Right ventricle myocardium superior (tissue), 1 donor: Measurements from ENCODE around the gene C1orf21. TPM values are rescaled to one million over a fixed set of nuclear protein-coding genes. Genes with fewer than 3 reads are reported as not detected.
A peak's percentile ranks its signal among the peaks of the same experiment; 100 is the strongest.

Source experiments
- ATAC-seq: fragments of 200-7000 bp; cut with Tn5 transposase; one replicate; pipeline ENCODE4 v1.9.1; 2020; ENCODE audit warnings: mild to moderate bottlenecking; ENCODE audit not compliant: poor library complexity
- DNase-seq: peaks from one replicate; pipeline ENCODE4 v3.0.0-alpha.2; 2020
- intact Hi-C: fragments of 100-400 bp; cut with DNase I; formaldehyde crosslinking; loops from one replicate; pipeline ENCODE4 v1.11.2; 2022
- total RNA-seq: library from RNA; stranded (reverse); fragmentation: NEBNext Ultra II Directional; extraction: Animal tissue kit (Norgen Biotek cat#: 25700); gene quantifications from one replicate; pipeline ENCODE4 v1.2.1, GENCODE V29; 2021
- donor health status: DM: no; HTN: yes; CAD: no; lungs with severe emphysema.

The C1orf21 gene
- total RNA-seq, 1 donor from 2014 or later = 47.6 TPM

- ATAC-seq (no peak), DNase-seq (no peak)
- intact Hi-C loops = no loop called here
Observed at GRCh38 chr1:184624626-184625025, 237.8 kb downstream of the C1orf21 start.

GRCh38 chr1:184625271-184625670 is 238.4 kb downstream of the C1orf21 start:
- ATAC-seq (no peak), DNase-seq (no peak)
- intact Hi-C loops = no loop called here

GRCh38 chr1:184626076-184627006 is 239.5 kb downstream of the C1orf21 start:
- intact Hi-C loops = no loop called here
- ATAC-seq = peak; percentile 23
- DNase-seq = no peak

- intact Hi-C loops = no loop called here
- ATAC-seq (no peak), DNase-seq (no peak)
Observed at GRCh38 chr1:184627007-184627341, 240.1 kb downstream of the C1orf21 start.

- intact Hi-C loops = no loop called here
- ATAC-seq (no peak), DNase-seq (no peak)
Observed at GRCh38 chr1:184629266-184629665, 242.4 kb downstream of the C1orf21 start.

GRCh38 chr1:184630679-184631060 is 243.8 kb downstream of the C1orf21 start:
- intact Hi-C loops = no loop called here
- DNase-seq = no peak
- no peak for ATAC-seq

GRCh38 chr1:184632415-184633175 is 245.8 kb downstream of the C1orf21 start:
- intact Hi-C loops = no loop called here
- ATAC-seq (peak; percentile 26), DNase-seq (no peak)

- intact Hi-C loops = no loop called here
- no peak for DNase-seq
- no peak for ATAC-seq
Observed at GRCh38 chr1:184633785-184634184, 247.0 kb downstream of the C1orf21 start.

- no peak for ATAC-seq
- no peak for DNase-seq
- intact Hi-C loops = no loop called here
Observed at GRCh38 chr1:184634296-184634695, 247.5 kb downstream of the C1orf21 start.

GRCh38 chr1:184635347-184635979 is 248.6 kb downstream of the C1orf21 start:
- DNase-seq (no peak), ATAC-seq (peak; percentile 10)
- intact Hi-C loops = no loop called here

- ATAC-seq (peak; percentile 33), DNase-seq (peak; percentile 73)
- intact Hi-C loops = no loop called here
Observed at GRCh38 chr1:184635980-184636431, 249.2 kb downstream of the C1orf21 start.

GRCh38 chr1:184637664-184638240 is 250.9 kb downstream of the C1orf21 start:
- DNase-seq = no peak
- ATAC-seq = no peak
- intact Hi-C loops = no loop called here

GRCh38 chr1:184639205-184639604 is 252.4 kb downstream of the C1orf21 start:
- no peak for DNase-seq
- no peak for ATAC-seq
- intact Hi-C loops = no loop called here

- DNase-seq (no peak), ATAC-seq (no peak)
- intact Hi-C loops = no loop called here
Observed at GRCh38 chr1:184640505-184640904, 253.7 kb downstream of the C1orf21 start.

GRCh38 chr1:184641894-184642293 is 255.1 kb downstream of the C1orf21 start:
- DNase-seq = no peak
- intact Hi-C loops = no loop called here
- ATAC-seq = no peak

GRCh38 chr1:184643661-184644060 is 256.8 kb downstream of the C1orf21 start:
- ATAC-seq = no peak
- intact Hi-C loops = no loop called here
- DNase-seq = no peak

GRCh38 chr1:184644771-184645170 is 257.9 kb downstream of the C1orf21 start:
- ATAC-seq = no peak
- intact Hi-C loops = no loop called here
- no peak for DNase-seq

- intact Hi-C loops = no loop called here
- ATAC-seq (no peak), DNase-seq (no peak)
Observed at GRCh38 chr1:184646178-184646701, 259.4 kb downstream of the C1orf21 start.

GRCh38 chr1:184646824-184647223 is 260.0 kb downstream of the C1orf21 start:
- ATAC-seq = no peak
- intact Hi-C loops = no loop called here
- DNase-seq = no peak
